Astrocyte (in vitro differentiated cells and primary cell): ENCODE measurements around the gene MARCKS.

Source experiments
- CTCF ChIP-seq: IDR thresholded peaks from 2 replicates; pipeline ENCODE4 v1.5.1; 2011; ENCODE audit warnings: low read depth, mild to moderate bottlenecking, inconsistent platforms, low read length, moderate library complexity; ENCODE audit not compliant: insufficient read depth
- EZH2 ChIP-seq: IDR thresholded peaks from 2 replicates; pipeline ENCODE4 v1.6.1; 2012; ENCODE audit warnings: mild to moderate bottlenecking, low read length, inconsistent platforms; ENCODE audit not compliant: insufficient read depth

- TF ChIP-seq CTCF (no peak), EZH2 (no peak)
Observed at GRCh38 chr6:113837170-113837569, 20.0 kb upstream of the MARCKS start.
